Psoas muscle (tissue), 8 donors: ENCODE results near the gene USP6. TPM values are rescaled to one million over a fixed set of nuclear protein-coding genes. Genes with fewer than 3 reads are reported as not detected.
"Not testable (repeated sequence)": the region's sequence is repeated elsewhere in the genome, so short reads cannot be mapped to it uniquely, and the experiment has no call there.

Experiments used
- ATAC-seq, 4 donors: fragments of 200-7000 bp; cut with Tn5 transposase; one replicate each; pipeline ENCODE4 v1.9.1; 2020; ENCODE audit warnings: moderate library complexity in 3 of 4, mild to moderate bottlenecking in 2 of 4
- DNase-seq, 2 donors: peaks; one replicate each; pipeline ENCODE4 v3.0.0-alpha.2; 2020
- H3K27ac ChIP-seq: fragments of 200-600 bp; one replicate; pipeline ENCODE4 v1.8.0; 2022
- H3K27me3 ChIP-seq, 3 donors: fragments of 200-600 bp in 1 of 3; one replicate each; pipeline versions ENCODE4 v1.6.1 to v1.8.0; 2013 to 2022; ENCODE audit warnings: low read length in 2 of 3, mild to moderate bottlenecking in 2 of 3, moderate library complexity in 1 of 3; ENCODE audit not compliant: insufficient read depth in 3 of 3
- H3K36me3 ChIP-seq, 2 donors: fragments of 200-600 bp in 1 of 2; one replicate each; pipeline versions ENCODE4 v1.6.1 to v1.8.0; 2013 to 2022; ENCODE audit warnings: low read depth in 1 of 2, mild to moderate bottlenecking in 1 of 2, moderate library complexity in 1 of 2; ENCODE audit not compliant: insufficient read depth in 1 of 2
- H3K4me1 ChIP-seq: fragments of 200-600 bp; one replicate; pipeline ENCODE4 v1.8.0; 2022
- H3K4me3 ChIP-seq: fragments of 200-600 bp; one replicate; pipeline ENCODE4 v1.8.0; 2022; ENCODE audit warnings: mild to moderate bottlenecking
- H3K9me3 ChIP-seq: fragments of 200-600 bp; one replicate; pipeline ENCODE4 v1.8.0; 2022
- CTCF ChIP-seq: fragments of 200-600 bp; IDR thresholded peaks from one replicate; pipeline ENCODE4 v1.8.0; 2022; ENCODE audit warnings: antibody characterized with exemption
- WGBS, 3 donors: extraction: QIAGEN DNeasy Blood & Tissue Kit; methylation state at CpG; one replicate each; pipeline versions ENCODE4 v1.1.6 to v1.1.7; 2013; 5-methylcytosine and 5-hydroxymethylcytosine counted together
- intact Hi-C, 2 donors: fragments of 100-400 bp; cut with DNase I; formaldehyde crosslinking; loops; one replicate each; pipeline versions ENCODE4 v1.11.0 to v1.14.2; 2022
- long read RNA-seq, 2 donors: library from polyadenylated mRNA; unstranded; transcript quantifications; one replicate each; pipeline ENCODE4 v2.0.0, GENCODE V29; 2021
- polyA plus RNA-seq, 3 donors: library from polyadenylated mRNA; stranded (reverse); fragments of 200-250 nt; gene quantifications; one replicate each; pipeline ENCODE4 v1.2.3, GENCODE V29; 2013
- total RNA-seq, 4 donors: library from RNA; stranded (reverse); fragmentation: NEBNext Ultra II Directional in 2 of 4; extraction: Animal tissue kit (Norgen Biotek cat#: 25700) in 2 of 4; gene quantifications; one replicate each; pipeline versions ENCODE4 v1.2.1 to v1.2.4, GENCODE V29; 2021 to 2023
- donor health status: healthy with polysubstance abuse.
- donor health status: DM: no; HTN: no; CAD: no; lungs with moderate emphysema.
- donor health status: Bipolar disorder and iron deficiency.
- donor health status: healthy.
- donor health status: DM: yes; HTN: yes; CAD: no.
- donor health status: DM: no; HTN: no; CAD: no.
- donor health status: DM: no; HTN: no; CAD: no.
- donor health status: DM: yes; HTN: yes; CAD: no.

USP6 gene
- total RNA-seq (1 to 10 TPM in 1 of 4 donors, under 1 TPM in 3; 0.40 to 3.2 (median 0.41) TPM), polyA plus RNA-seq (under 1 TPM; 0.05 to 0.37 (median 0.25) TPM)
- long read RNA-seq, donor 1, partial matches to known transcripts = 2 of 3 reads
- long read RNA-seq, donor 1, other reads (novel, unspliced or antisense) = 1 of 3 reads
- long read RNA-seq, donor 2, partial matches to known transcripts = 0 of 2 reads
- long read RNA-seq, donor 2, other reads (novel, unspliced or antisense) = 2 of 2 reads

GRCh38 chr17:5115673-5116651, at the start of gene USP6:
TSS of gene USP6 (plus strand) at chr17:5116032. CDS start at chr17:5130368, 14,336 bp downstream.
- Histone ChIP-seq H3K4me1 (peaks cover 17% of the 10 kb centered on the region), H3K9me3 (no peaks in the 10 kb centered on the region), H3K27ac (no peak within 1 kb of the TSS), H3K27me3 (peaks cover 3 to 25% (median 11%) of the 10 kb centered on the region in 3 donors), H3K36me3 (peaks cover 0 to 11% of the 10 kb centered on the region in 2 donors), H3K4me3 (peak within 1 kb of the TSS; percentile 27)
- no peak for TF ChIP-seq CTCF
- no peak for ATAC-seq
- WGBS, 3 donors = 18 to 24% (median 19%) methylated on average over 64 to 87 of the region's 87 CpGs
- intact Hi-C loops = no loop called here
- no peak for DNase-seq

GRCh38 chr17:5068236-5068635, 47.6 kb upstream of the USP6 start:
- DNase-seq (no peak), ATAC-seq (no peak)
- Histone ChIP-seq H3K27ac (no peak overlapping the region), H3K27me3 (no peaks in the 10 kb centered on the region), H3K36me3 (no peaks in the 10 kb centered on the region), H3K4me3 (no peak overlapping the region), H3K4me1 (no peaks in the 10 kb centered on the region), H3K9me3 (no peaks in the 10 kb centered on the region)
- WGBS, 3 donors = 88 to 96% (median 93%) methylated on average over 3 of the region's 3 CpGs
- no peak for TF ChIP-seq CTCF
- intact Hi-C loops = no loop called here

GRCh38 chr17:5069724-5070123, 46.1 kb upstream of the USP6 start:
- Histone ChIP-seq H3K27ac (no peak overlapping the region), H3K36me3 (no peaks in the 10 kb centered on the region), H3K4me1 (no peaks in the 10 kb centered on the region), H3K4me3 (no peak overlapping the region), H3K27me3 (peaks cover 0 to 2% (median 0%) of the 10 kb centered on the region in 3 donors), H3K9me3 (no peaks in the 10 kb centered on the region)
- DNase-seq = no peak
- intact Hi-C loops = no loop called here
- WGBS, 3 donors = 50 to 60% (median 56%) methylated on average over 4 of the region's 4 CpGs
- ATAC-seq = no peak
- TF ChIP-seq CTCF = no peak

- H3K9me3 ChIP-seq, H3K4me3 ChIP-seq, H3K4me1 ChIP-seq, H3K27me3 ChIP-seq, ATAC-seq, H3K27ac ChIP-seq, DNase-seq, H3K36me3 ChIP-seq: not testable (repeated sequence)
- intact Hi-C loops = loop anchor here in 1 of 2 donors (5.0 kb wide), 2 partner anchors 37 to 138 kb away; partner anchors contain the start of gene ZNF232
- WGBS, 3 donors = 86 to 93% (median 89%) methylated on average over 4 of the region's 5 CpGs
These were observed 40.4 kb upstream of the USP6 start for GRCh38 chr17:5075472-5075871.

GRCh38 chr17:5077275-5077674, 38.6 kb upstream of the USP6 start:
- intact Hi-C loops = loop anchor here in 1 of 2 donors (5.0 kb wide), 2 partner anchors 35 to 140 kb away; partner anchors contain the start of gene ZNF232
- DNase-seq = peak in 1 of 2 donors; percentile 55
- Histone ChIP-seq H3K4me3 (peak overlapping the region; percentile 82), H3K27ac (peak overlapping the region; percentile 95), H3K36me3 (peaks cover 0 to 11% of the 10 kb centered on the region in 2 donors)
- not testable (repeated sequence) for H3K4me1 ChIP-seq, H3K9me3 ChIP-seq, ATAC-seq, H3K27me3 ChIP-seq
- WGBS, 3 donors = 97 to 98% (median 97%) methylated on average over 24 of the region's 24 CpGs
